ENCODE data around the gene EML5.

GRCh38 chr14:88802596-88802995 is 9.8 kb upstream of the EML5 start:
- TF ChIP-seq CTCF (IDR thresholded peaks at IDR 0.05) = no peak
- TF ChIP-seq ZFX (IDR thresholded peaks at IDR 0.05; ENCODE audit: borderline replicate concordance) = no peak
